ENCODE results near the gene SYMPK.

DNA sequence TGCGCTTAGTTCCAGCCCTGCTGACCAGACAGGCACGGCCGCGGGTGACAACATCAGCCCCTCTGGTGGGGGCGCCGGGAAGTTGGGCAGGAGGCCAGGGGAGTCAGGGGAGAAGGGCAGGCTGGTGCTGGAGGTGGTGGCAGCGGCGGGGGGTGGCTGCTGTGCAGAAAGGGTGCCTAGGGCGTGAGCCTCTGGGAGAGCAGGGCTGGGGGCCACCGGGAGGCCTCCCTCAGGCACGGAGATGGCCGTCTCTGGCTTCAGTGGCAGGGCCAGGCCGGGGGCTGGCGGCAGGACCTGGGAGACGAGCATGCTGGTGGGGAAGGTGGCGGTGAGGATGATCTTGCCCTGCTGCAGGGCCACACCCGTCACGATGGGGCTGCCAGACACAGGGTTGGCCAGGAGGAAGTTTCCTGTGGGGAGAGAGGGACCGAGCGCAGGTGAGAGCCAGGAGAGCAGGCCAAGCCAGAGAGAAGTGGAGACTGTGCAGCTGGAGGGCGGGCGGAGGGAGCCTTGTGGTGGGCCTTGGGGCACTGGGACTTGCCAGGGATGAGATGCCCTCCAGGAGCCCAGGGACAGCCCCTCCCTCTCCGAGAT is 97.1 kb downstream of the SYMPK start:
- TF ChIP-seq, protein P1, sequence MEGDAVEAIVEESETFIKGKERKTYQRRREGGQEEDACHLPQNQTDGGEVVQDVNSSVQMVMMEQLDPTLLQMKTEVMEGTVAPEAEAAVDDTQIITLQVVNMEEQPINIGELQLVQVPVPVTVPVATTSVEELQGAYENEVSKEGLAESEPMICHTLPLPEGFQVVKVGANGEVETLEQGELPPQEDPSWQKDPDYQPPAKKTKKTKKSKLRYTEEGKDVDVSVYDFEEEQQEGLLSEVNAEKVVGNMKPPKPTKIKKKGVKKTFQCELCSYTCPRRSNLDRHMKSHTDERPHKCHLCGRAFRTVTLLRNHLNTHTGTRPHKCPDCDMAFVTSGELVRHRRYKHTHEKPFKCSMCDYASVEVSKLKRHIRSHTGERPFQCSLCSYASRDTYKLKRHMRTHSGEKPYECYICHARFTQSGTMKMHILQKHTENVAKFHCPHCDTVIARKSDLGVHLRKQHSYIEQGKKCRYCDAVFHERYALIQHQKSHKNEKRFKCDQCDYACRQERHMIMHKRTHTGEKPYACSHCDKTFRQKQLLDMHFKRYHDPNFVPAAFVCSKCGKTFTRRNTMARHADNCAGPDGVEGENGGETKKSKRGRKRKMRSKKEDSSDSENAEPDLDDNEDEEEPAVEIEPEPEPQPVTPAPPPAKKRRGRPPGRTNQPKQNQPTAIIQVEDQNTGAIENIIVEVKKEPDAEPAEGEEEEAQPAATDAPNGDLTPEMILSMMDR (IDR thresholded peaks at IDR 0.05; ENCODE audit: insufficient read depth, low read length, poor library complexity, severe bottlenecking), result no peak
- TF ChIP-seq EZH2phosphoT487 (conservative IDR thresholded peaks at IDR 0.05; ENCODE audit: low read length), result no peak
